NCI-H146 treated with DMSO at 0.1 percent for 48 hours (cell line): ENCODE results near the gene LHFPL2.
A peak's percentile ranks its signal among the peaks of the same experiment; 100 is the strongest.

Source experiments
- DNase-seq: peaks from one replicate; lab custom pipeline; 2025; ENCODE audit not compliant: unreplicated experiment; lab: John Stamatoyannopoulos, UW

The LHFPL2 gene

GRCh38 chr5:78547183-78547582 lies 101.4 kb downstream of the LHFPL2 start:
- no peak for DNase-seq

- no peak for DNase-seq
Measured at GRCh38 chr5:78546276-78546996, 102.1 kb downstream of the LHFPL2 start.

DNA sequence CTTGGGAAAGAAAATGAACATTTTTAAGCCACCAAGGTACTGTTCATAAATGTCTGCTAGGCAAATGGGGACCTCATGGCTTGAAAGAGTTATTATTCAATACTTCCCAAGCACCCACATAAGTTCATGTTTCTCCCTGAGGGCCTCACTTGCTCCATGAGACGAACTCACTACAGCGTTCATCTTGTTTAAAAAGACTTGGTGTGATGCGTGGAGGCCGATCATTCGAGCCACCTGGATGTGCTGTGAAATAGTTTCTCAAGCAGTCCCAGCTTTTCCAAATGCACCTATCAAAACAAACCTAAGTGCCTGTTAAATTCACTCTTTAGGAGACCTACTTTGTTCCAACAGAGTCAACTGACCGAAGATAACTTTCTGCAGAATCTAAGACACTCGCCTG lies 103.2 kb downstream of the LHFPL2 start:
- DNase-seq: no peak

- no peak for DNase-seq
Measured at GRCh38 chr5:78544561-78545201, 103.9 kb downstream of the LHFPL2 start.

GRCh38 chr5:78543916-78544315 lies 104.7 kb downstream of the LHFPL2 start:
- DNase-seq: no peak

GRCh38 chr5:78543292-78543691 lies 105.3 kb downstream of the LHFPL2 start:
- no peak for DNase-seq

DNA sequence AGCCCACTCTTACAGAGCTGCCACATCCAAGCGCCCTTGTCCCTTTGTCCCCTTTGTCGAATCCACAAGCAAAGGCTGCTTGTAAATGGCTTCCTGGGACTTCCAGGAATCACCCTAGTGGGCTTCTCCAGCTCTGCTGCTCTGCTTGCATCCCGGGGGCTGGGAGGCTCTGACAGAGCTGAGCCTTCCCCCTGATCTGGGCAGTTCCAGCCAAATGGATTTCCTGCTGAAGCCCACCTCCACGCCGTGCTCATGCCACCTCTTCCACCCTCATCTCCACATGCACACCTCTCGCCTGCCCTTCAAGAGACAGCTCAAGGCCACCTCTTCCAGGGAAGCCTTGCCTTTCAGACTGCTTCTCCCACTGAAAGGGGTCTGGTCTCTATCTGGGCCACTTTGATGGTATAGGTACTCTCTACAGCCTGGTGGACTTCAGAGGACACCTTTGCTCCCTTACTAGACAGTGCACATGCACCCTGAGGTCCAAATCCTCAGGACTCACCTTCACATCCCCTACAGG lies 106.2 kb downstream of the LHFPL2 start:
- no peak for DNase-seq

DNA sequence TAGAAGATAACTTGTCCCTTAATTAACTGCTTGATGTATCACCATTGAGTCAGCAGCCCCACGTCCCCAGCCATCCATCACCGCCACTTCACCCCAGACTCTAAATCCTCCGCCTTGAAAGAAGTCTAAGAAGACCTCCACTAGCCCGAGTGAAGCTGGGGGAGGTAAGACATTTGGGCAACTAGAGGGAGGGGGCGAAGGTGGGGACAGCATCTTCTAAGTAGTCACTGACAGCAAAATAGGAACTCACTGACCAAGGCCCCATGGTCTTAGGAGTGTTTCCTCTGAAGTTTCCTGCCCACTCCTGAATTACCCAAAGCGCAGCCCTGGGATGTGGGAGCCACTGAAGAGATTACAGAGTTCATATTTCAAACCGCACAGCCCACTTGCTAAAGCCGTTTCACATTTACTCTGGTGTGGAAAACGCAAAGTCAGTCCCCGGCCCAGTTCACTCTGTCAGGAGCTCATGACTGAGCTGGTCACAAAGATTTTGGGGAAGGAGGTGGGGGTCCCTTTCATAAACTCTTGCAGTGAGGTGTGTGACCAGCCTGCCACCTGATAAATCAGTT lies 107.4 kb downstream of the LHFPL2 start:
- no peak for DNase-seq

DNA sequence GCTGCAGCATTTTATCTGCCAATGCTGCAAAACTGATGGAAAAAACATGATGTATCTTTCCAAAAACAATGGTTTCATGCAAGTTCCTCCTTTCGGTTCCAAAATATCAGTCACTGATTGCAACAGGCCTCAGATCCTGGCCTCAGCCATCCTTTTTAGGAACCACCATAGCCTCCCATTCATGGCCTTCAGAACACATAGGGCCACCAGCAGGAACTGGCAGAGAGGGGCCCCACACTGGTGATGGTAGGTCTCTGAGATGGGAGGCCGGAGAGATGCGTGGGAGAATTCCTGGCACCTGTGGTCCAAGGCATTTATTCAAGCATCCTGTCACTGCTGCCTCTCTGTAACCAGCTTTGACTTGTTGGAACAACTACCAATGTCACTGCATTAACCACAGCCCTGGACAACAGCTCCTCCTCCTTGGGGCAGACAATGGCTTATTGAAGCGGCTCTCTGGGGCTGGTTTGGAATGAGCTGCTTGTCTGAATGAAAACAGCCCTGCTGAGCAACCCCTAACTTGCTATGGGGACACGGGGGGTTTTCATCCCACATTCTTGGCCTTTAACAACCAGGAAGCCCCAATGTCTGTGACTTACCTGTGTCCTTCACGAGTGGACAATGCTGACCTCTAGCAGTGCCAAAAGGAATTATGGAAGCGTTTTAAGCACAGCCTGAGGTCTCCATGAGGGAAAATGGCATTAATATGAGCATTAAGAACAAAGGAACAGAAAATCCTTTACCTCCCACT lies 108.1 kb downstream of the LHFPL2 start:
- DNase-seq: no peak

DNA sequence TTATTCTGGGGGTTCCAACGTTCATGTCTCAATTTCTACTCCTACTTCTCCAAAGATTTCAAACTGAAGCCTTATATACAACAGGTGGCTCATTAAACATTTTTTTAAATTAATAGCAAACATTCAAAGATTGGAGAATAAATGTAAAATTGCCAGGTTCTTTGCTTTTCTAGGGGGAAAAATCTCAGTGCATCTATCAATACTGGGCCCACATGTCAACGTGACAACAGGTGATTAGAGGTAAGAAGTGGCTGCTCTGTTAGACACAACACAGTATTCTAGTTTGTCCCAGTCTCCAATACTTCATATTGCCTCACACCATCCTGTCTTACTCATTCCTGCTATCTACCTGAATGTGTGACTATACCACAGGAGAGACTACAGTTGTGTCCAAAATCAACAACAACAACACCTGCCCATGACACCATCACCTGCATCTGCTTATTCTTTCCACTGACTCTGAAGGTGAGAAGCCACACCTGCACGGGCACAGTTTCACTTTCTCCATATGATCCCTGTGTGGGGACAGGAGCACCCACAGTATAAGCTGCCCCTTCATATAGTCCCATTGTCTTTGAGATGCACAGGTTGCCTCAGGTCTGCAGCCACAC lies 110.2 kb downstream of the LHFPL2 start:
- no peak for DNase-seq

DNA sequence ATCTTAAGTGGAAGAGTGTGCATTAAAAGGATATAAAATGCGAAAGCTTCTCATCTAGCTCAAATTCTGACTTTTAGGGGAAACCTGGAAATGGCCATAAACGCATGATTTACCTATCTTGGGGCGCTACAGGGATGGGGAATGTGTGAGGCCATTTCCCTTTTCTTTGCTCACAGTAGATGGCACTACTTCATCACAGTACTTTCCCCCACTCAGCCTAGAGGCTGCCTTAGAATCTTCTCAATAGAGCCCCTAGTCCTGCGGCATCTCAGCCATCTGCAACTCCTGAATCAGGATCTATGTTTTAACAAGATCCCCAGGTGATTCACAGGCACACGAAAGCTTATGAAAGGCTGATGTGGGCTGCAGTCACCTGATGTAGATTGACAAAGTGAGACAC lies 110.8 kb downstream of the LHFPL2 start:
- DNase-seq: no peak

DNA sequence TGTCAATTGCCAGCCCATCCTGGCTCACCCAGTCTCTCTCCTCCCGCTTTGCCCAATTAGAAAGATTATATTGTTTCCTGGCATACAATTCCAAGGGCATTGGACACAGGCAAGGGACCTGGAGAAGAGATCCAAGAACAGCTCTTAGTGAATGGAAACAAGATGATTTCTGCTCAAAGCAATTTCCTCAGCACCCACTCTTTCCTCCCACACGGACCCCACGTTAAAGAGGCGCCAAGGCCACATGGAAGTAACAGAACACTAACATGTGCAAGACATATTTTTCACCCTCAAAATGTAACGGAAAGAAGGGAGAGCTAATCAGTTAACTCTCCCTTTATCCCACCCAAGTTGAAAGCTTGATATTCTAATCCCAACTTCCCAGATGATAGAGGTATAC lies 111.2 kb downstream of the LHFPL2 start:
- DNase-seq: no peak

GRCh38 chr5:78536661-78537196 lies 111.8 kb downstream of the LHFPL2 start:
- no peak for DNase-seq

GRCh38 chr5:78534905-78535200 lies 113.7 kb downstream of the LHFPL2 start:
- no peak for DNase-seq

DNA sequence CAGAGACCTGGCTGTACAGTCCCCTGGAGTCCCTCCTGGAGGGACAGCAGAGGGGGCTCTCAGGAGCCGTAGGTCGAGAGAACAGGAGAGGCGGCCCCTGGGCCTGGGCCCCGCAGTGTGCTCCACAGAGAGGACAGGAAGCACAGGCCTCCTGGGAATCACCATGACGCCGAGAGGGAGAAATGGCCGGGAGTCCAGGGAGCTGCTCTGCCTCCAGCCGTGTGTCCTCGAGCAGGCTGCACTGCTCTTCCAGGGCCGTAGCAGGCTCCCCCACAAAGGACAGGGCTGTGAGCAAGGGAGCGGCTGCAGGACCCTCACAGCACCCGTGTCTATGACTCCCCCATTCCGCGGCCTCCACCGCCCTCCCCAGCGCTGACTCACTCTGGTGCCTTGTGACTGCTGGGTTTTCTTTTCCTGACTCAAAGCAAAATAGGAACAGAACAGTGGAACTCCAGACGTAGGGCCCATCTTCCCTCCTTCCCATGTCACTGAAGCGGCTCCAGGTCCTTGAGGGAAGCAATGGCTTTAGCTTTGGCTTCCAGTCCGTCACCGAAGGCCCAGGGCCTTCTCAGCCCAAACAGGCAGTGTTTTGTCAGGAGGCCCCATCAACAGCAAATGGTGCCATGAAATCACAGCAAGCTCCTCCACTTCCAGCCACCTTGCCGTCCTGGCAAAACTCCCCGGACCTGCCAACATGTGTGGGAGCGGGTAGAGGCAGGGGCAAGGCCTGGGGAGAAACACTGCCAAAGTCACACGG lies 114.2 kb downstream of the LHFPL2 start:
- no peak for DNase-seq

- peak; percentile 25 for DNase-seq
Measured at GRCh38 chr5:78533356-78533755, 115.2 kb downstream of the LHFPL2 start.

DNA sequence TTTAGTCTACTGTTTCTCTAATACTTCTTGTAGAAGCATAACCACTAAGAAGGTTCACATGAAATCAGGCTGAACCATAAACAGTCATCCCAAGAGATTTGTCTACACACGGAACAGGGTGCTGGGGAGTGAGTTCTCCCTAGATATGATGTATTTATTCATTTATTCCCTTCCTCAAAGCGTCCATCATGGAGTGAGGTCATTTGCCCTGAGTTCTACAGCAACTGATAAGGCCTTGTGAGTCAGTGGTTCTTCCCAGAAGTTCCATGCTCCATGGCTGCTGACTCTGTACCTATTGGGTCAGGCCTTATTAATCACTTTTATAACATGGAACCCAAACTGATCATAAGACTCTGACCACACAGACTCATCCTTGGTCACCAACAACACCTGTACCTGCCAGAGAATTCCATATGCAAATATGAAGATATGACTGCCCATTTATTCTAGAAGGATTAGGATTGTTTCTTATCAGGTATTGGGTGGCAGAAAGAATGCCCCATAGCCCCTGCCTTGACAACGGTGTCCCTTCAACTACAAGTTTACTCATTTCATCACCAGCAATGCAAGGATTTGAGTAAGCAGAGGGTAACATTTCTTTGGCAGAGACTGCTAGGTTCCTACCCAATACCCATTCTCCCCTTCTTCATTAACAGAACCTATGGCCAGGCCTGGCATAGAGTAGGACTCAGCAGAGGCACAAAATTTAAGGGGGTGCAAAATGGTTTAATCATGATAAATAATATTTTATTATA lies 118.1 kb downstream of the LHFPL2 start:
- DNase-seq: no peak

DNA sequence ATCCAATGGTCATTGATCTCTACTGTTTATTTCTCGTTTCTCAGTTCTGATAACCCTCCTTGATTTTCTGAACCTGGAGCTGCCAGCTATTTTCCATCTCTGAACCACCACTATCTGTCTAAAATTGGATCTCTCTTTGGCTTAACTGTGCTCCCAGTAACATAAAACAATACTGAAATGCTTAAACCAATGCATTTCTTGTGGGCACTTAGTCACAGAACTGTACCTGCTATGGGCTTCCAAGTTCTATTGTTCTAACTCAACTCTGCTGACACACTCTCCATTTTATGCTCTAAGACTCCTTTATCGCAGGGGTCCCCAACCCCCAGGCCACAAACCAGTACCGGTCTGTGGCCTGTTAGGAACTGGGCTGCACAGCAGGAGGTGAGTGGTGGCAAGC lies 120.6 kb downstream of the LHFPL2 start:
- DNase-seq: no peak

DNA sequence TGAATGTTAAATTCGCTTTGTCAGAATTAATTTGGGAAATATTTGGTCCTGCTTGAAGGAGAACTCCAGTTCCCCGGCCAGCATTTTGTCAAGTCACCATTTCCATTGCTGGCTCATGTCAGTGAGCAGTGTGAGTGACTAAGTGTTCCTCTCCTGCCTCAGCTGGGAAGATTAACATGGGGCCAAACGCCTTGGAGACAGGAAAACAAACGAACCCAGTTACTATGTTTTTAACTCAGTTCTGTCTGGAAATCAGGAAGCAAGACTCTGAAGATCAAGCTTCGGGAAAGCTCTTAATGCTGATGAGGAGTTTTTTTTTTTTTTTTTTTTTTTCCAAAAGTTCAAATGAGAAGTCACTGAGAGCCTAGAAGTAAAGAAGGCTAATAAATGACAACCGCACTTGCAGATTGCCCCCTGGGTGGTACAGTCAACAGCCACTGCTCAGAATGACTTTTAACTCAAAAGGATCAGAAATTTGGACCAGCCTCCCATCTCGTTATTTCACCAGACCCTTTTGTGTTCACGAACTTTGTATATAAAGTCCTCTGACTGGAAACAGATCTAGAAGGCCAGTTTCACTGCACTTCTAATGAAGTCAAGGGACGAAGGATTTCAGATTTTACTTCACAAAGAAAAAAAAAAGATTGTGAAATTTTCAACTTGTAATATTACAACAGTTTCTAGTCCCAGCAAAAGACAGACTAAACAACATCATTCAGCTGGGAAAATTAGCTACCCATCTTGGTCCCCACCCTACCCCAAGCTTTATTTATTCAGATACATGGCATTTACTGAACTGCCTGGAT lies 121.3 kb downstream of the LHFPL2 start:
- no peak for DNase-seq
